GM23338 (cell line): ENCODE measurements around the gene MAT2B. TPM values are rescaled to one million over a fixed set of nuclear protein-coding genes. Genes with fewer than 3 reads are reported as not detected.

Experiments
- ATAC-seq: fragments of 200-7000 bp; cut with Tn5 transposase; 3 replicates; pipeline ENCODE4 v1.9.1; 2020
- DNase-seq: peaks from one replicate; pipeline ENCODE4 v3.0.0-alpha.2; 2015; ENCODE audit warnings: low spot score
- H2AFZ ChIP-seq: fragments of 200-600 bp; sonication (generic); 2 replicates; pipeline ENCODE4 v1.8.0; 2016; ENCODE audit warnings: antibody characterized with exemption, mild to moderate bottlenecking, moderate library complexity
- H3F3A ChIP-seq: fragments of 200-600 bp; sonication (generic); replicated peaks from 2 replicates; pipeline ENCODE4 v1.8.0; 2017; ENCODE audit warnings: antibody characterized with exemption, mixed run types, low read depth
- H3K27ac ChIP-seq: fragments of 200-600 bp; sonication (generic); 2 replicates; pipeline ENCODE4 v1.6.1; 2016; ENCODE audit warnings: low read depth
- H3K27me3 ChIP-seq: fragments of 200-600 bp; sonication (generic); 2 replicates; pipeline ENCODE4 v1.8.0; 2016; ENCODE audit warnings: mild to moderate bottlenecking, mixed run types, moderate library complexity; ENCODE audit not compliant: insufficient read depth
- H3K36me3 ChIP-seq: fragments of 200-600 bp; sonication (generic); 2 replicates; pipeline ENCODE4 v1.8.0; 2016; ENCODE audit warnings: mild to moderate bottlenecking; ENCODE audit not compliant: insufficient read depth
- H3K4me1 ChIP-seq: fragments of 200-600 bp; sonication (generic); 2 replicates; pipeline ENCODE4 v1.8.0; 2016; ENCODE audit warnings: mild to moderate bottlenecking, moderate library complexity; ENCODE audit not compliant: insufficient read depth
- H3K4me2 ChIP-seq: fragments of 200-600 bp; sonication (generic); 2 replicates; pipeline ENCODE4 v1.7.1; 2017; ENCODE audit warnings: mixed run types
- H3K4me3 ChIP-seq: fragments of 200-600 bp; sonication (generic); 2 replicates; pipeline ENCODE4 v1.6.1; 2016; ENCODE audit warnings: mixed run types
- H3K79me2 ChIP-seq: fragments of 200-600 bp; sonication (generic); replicated peaks from 2 replicates; pipeline ENCODE4 v1.8.0; 2017; ENCODE audit warnings: mild to moderate bottlenecking; ENCODE audit not compliant: insufficient read depth
- H3K9me2 ChIP-seq: fragments of 200-600 bp; sonication (generic); 2 replicates; pipeline ENCODE4 v1.8.0; 2017; ENCODE audit not compliant: insufficient read depth
- H4K20me1 ChIP-seq: fragments of 200-600 bp; sonication (generic); replicated peaks from 2 replicates; pipeline ENCODE4 v1.8.0; 2017; ENCODE audit warnings: mild to moderate bottlenecking; ENCODE audit not compliant: insufficient read depth
- H3K27ac Mint-ChIP-seq: 2 replicates; pipeline ENCODE4 v1.8.0; 2020; ENCODE audit warnings: inconsistent platforms, mild to moderate bottlenecking, moderate library complexity, mixed read lengths
- H3K27me3 Mint-ChIP-seq: 3 replicates; pipeline ENCODE4 v1.8.0; 2022; ENCODE audit warnings: low read depth, mild to moderate bottlenecking, moderate library complexity, mixed read lengths, inconsistent platforms; ENCODE audit not compliant: insufficient read depth, poor library complexity
- H3K36me3 Mint-ChIP-seq: 3 replicates; pipeline ENCODE4 v1.8.0; 2021; ENCODE audit warnings: low read depth, mild to moderate bottlenecking, inconsistent platforms, moderate library complexity, mixed read lengths
- H3K4me1 Mint-ChIP-seq: 3 replicates; pipeline ENCODE4 v1.8.0; 2020; ENCODE audit warnings: mild to moderate bottlenecking, inconsistent platforms, mixed read lengths
- H3K4me3 Mint-ChIP-seq: 3 replicates; pipeline ENCODE4 v1.8.0; 2021; ENCODE audit warnings: moderate library complexity, mild to moderate bottlenecking, inconsistent platforms, mixed read lengths
- H3K9me3 Mint-ChIP-seq: 3 replicates; pipeline ENCODE4 v1.8.0; 2020; ENCODE audit warnings: moderate library complexity, mild to moderate bottlenecking, inconsistent platforms, mixed read lengths
- CREB1 ChIP-seq: fragments of 250-450 bp; sonication (Bioruptor Pico); IDR thresholded peaks from 2 replicates; pipeline ENCODE4 v1.5.0; 2020; ENCODE audit warnings: low read depth, mild to moderate bottlenecking, moderate library complexity
- CTCF ChIP-seq, 2 experiments: fragments of 200-600 bp in 1 of 2; sonication (generic) in 1 of 2; conservative IDR thresholded peaks; 2 replicates each; pipeline versions ENCODE4 v1.5.1 to v1.6.1; 2016 to 2017; ENCODE audit warnings: antibody characterized with exemption in 2 of 2, low read depth in 2 of 2, mild to moderate bottlenecking in 2 of 2, moderate library complexity in 1 of 2
- ETS1 ChIP-seq: IDR thresholded peaks from 2 replicates; pipeline ENCODE4 v1.6.1; 2016; ENCODE audit warnings: antibody characterized with exemption
- EZH2 ChIP-seq: fragments of 200-600 bp; sonication (generic); IDR thresholded peaks from one replicate; pipeline ENCODE4 v1.8.0; 2017; ENCODE audit warnings: antibody characterized with exemption, mild to moderate bottlenecking, low read depth; ENCODE audit not compliant: unreplicated experiment
- EZH2phosphoT487 ChIP-seq: fragments of 200-600 bp; sonication (generic); IDR thresholded peaks from one replicate; pipeline ENCODE4 v1.8.1; 2018; ENCODE audit warnings: antibody characterized with exemption; ENCODE audit not compliant: unreplicated experiment
- JUNB ChIP-seq: IDR thresholded peaks from one replicate; pipeline ENCODE4 v1.6.1; 2016; ENCODE audit warnings: antibody characterized with exemption; ENCODE audit not compliant: unreplicated experiment
- NANOG ChIP-seq: IDR thresholded peaks from 2 replicates; pipeline ENCODE4 v1.6.1; 2016; ENCODE audit warnings: antibody characterized with exemption, borderline replicate concordance
- REST ChIP-seq: IDR thresholded peaks from one replicate; pipeline ENCODE4 v1.6.1; 2018; ENCODE audit warnings: antibody characterized with exemption; ENCODE audit not compliant: unreplicated experiment
- STAT1 ChIP-seq: IDR thresholded peaks from one replicate; pipeline ENCODE4 v1.6.1; 2016; ENCODE audit warnings: antibody characterized with exemption; ENCODE audit not compliant: unreplicated experiment
- ZNF114 ChIP-seq: fragments of 250-450 bp; sonication (Bioruptor Pico); IDR thresholded peaks from 2 replicates; pipeline ENCODE4 v1.5.0; 2020; ENCODE audit warnings: mild to moderate bottlenecking, moderate library complexity
- ZNF331 ChIP-seq: fragments of 250-450 bp; sonication (Bioruptor Pico); IDR thresholded peaks from 2 replicates; pipeline ENCODE4 v1.5.0; 2020; ENCODE audit warnings: low read depth, mild to moderate bottlenecking, moderate library complexity
- polyA plus RNA-seq: library from polyadenylated mRNA; unstranded; fragments of >200 nt; fragmentation: Nextera tagmentation; extraction: Ambion mirVana; gene quantifications from 2 replicates; pipeline ENCODE4 v1.2.1, GENCODE V29; 2016
- total RNA-seq: library from RNA; depleted of rRNA; stranded (reverse); fragments of >200 nt; shearing (Covaris generic); gene quantifications from 2 replicates; pipeline ENCODE4 v1.2.3, GENCODE V29; 2014

MAT2B gene
- total and polyA plus RNA-seq, 2 experiments from 2014 or later = 81.4 to 120 TPM

GRCh38 chr5:163565492-163565891, 60.1 kb downstream of the MAT2B start:
- Histone ChIP-seq H3F3A (peaks cover 11% of the 10 kb centered on the region), H3K27ac (no peak overlapping the region), H3K36me3 (no peaks in the 10 kb centered on the region), H3K79me2 (no peaks in the 10 kb centered on the region), H3K9me2 (no peaks in the 10 kb centered on the region), H2AFZ (peak overlapping the region; percentile 92), H3K4me3 (peak overlapping the region; percentile 61), H3K4me2 (peak overlapping the region; percentile 83), H4K20me1 (no peaks in the 10 kb centered on the region), H3K4me1 (peaks cover 53% of the 10 kb centered on the region), H3K27me3 (peaks cover 32% of the 10 kb centered on the region)
- Mint-ChIP-seq H3K9me3 (no peaks in the 10 kb centered on the region), H3K4me1 (peaks cover 52% of the 10 kb centered on the region), H3K27me3 (peaks cover 30% of the 10 kb centered on the region), H3K36me3 (no peaks in the 10 kb centered on the region), H3K4me3 (peak overlapping the region; percentile 68), H3K27ac (no peak overlapping the region)
- ATAC-seq (peak; percentile 50), DNase-seq (peak; percentile 64)
- TF ChIP-seq EZH2phosphoT487 (no peak), REST (peak; percentile 74)

GRCh38 chr5:163565931-163566608, 60.7 kb downstream of the MAT2B start:
- Mint-ChIP-seq H3K9me3 (no peaks in the 10 kb centered on the region), H3K4me3 (peak overlapping the region; percentile 68), H3K4me1 (peaks cover 52% of the 10 kb centered on the region), H3K27me3 (peaks cover 30% of the 10 kb centered on the region), H3K36me3 (no peaks in the 10 kb centered on the region), H3K27ac (no peak overlapping the region)
- Histone ChIP-seq H3K27ac (no peak overlapping the region), H3K4me1 (peaks cover 53% of the 10 kb centered on the region), H4K20me1 (no peaks in the 10 kb centered on the region), H3K9me2 (no peaks in the 10 kb centered on the region), H3K27me3 (peaks cover 32% of the 10 kb centered on the region), H3F3A (peaks cover 11% of the 10 kb centered on the region), H2AFZ (peak overlapping the region; percentile 92), H3K4me3 (peak overlapping the region; percentile 61), H3K4me2 (peak overlapping the region; percentile 83), H3K79me2 (no peaks in the 10 kb centered on the region), H3K36me3 (no peaks in the 10 kb centered on the region)
- DNase-seq (peak; percentile 82), ATAC-seq (peak; percentile 87)
- TF ChIP-seq NANOG (no peak), ZNF331 (no peak), STAT1 (no peak), EZH2phosphoT487 (no peak), CREB1 (CRISPR knock-in tag) (no peak), EZH2 (no peak), ZNF114 (CRISPR knock-in tag) (no peak), ETS1 (0 out of 2 replicates have a peak, but pooled peaks have one; percentile 12), JUNB (no peak), CTCF (conservative IDR thresholded peaks at IDR 0.05; ENCODE audit: low read depth in 2 of 2) (peak in 1 of 2 experiments; percentile 24; a peak in 2 of 4 replicates)
